Epidermal melanocyte (primary cell): ENCODE measurements around the gene IGF2BP1.
"Not testable (repeated sequence)": the region's sequence is repeated elsewhere in the genome, so short reads cannot be mapped to it uniquely, and the experiment has no call there.

Experiments used
- DNase-seq: peaks from one replicate; pipeline ENCODE4 v3.0.0; 2011; ENCODE audit warnings: low spot score; ENCODE audit not compliant: insufficient read length

Gene IGF2BP1

GRCh38 chr17:48995974-48996721, 1.0 kb upstream of the IGF2BP1 start:
- no peak for DNase-seq

- no peak for DNase-seq
Measured at GRCh38 chr17:48996722-48997102, 473 bp upstream of the IGF2BP1 start.

GRCh38 chr17:48997827-48998586, 822 bp downstream of the IGF2BP1 start:
- DNase-seq, result no peak

GRCh38 chr17:48998587-48999440, 1.6 kb downstream of the IGF2BP1 start:
- DNase-seq, result no peak

- DNase-seq, result no peak
Measured at GRCh38 chr17:49000943-49001342, 3.8 kb downstream of the IGF2BP1 start.

- DNase-seq, result no peak
Measured at GRCh38 chr17:49001671-49002070, 4.5 kb downstream of the IGF2BP1 start.

GRCh38 chr17:49002331-49002730, 5.1 kb downstream of the IGF2BP1 start:
- DNase-seq, result no peak

GRCh38 chr17:49002766-49003165, 5.6 kb downstream of the IGF2BP1 start:
- DNase-seq, result no peak

GRCh38 chr17:49003557-49004511, 6.6 kb downstream of the IGF2BP1 start:
- DNase-seq, result no peak

- no peak for DNase-seq
Measured at GRCh38 chr17:49005140-49005539, 8.0 kb downstream of the IGF2BP1 start.

GRCh38 chr17:49008908-49009307, 11.7 kb downstream of the IGF2BP1 start:
- not testable (repeated sequence) for DNase-seq

- no peak for DNase-seq
Measured at GRCh38 chr17:49012769-49013255, 15.6 kb downstream of the IGF2BP1 start.

- DNase-seq, result no peak
Measured at GRCh38 chr17:49013311-49014213, 16.4 kb downstream of the IGF2BP1 start.

GRCh38 chr17:49015179-49015923, 18.2 kb downstream of the IGF2BP1 start:
- DNase-seq, result no peak

- no peak for DNase-seq
Measured at GRCh38 chr17:49015924-49016774, 19.0 kb downstream of the IGF2BP1 start.

- DNase-seq, result no peak
Measured at GRCh38 chr17:49016775-49017463, 19.7 kb downstream of the IGF2BP1 start.

- DNase-seq, result no peak
Measured at GRCh38 chr17:49018116-49018612, 21.0 kb downstream of the IGF2BP1 start.
